Smooth muscle cell (in vitro differentiated cells): ENCODE measurements around the gene ANO7. TPM values are rescaled to one million over a fixed set of nuclear protein-coding genes. Genes with fewer than 3 reads are reported as not detected.

Source experiments
- DNase-seq: peaks from one replicate; lab custom pipeline; 2025; ENCODE audit not compliant: unreplicated experiment; lab: John Stamatoyannopoulos, UW
- H2AFZ ChIP-seq: fragments of 200-600 bp; sonication (generic); 2 replicates; pipeline ENCODE4 v1.6.0; 2016; ENCODE audit warnings: antibody characterized with exemption, low read depth, mild to moderate bottlenecking
- H3F3A ChIP-seq: fragments of 200-600 bp; sonication (generic); 2 replicates; pipeline ENCODE4 v1.6.0; 2017; ENCODE audit warnings: antibody characterized with exemption, low read depth
- H3K27ac ChIP-seq: fragments of 200-600 bp; sonication (generic); 2 replicates; pipeline ENCODE4 v1.5.1; 2016; ENCODE audit warnings: low read depth, mild to moderate bottlenecking
- H3K27me3 ChIP-seq: fragments of 200-600 bp; sonication (generic); 2 replicates; pipeline ENCODE4 v1.6.1; 2016; ENCODE audit warnings: low read depth, mild to moderate bottlenecking
- H3K36me3 ChIP-seq: fragments of 200-600 bp; sonication (generic); 2 replicates; pipeline ENCODE4 v1.5.1; 2016; ENCODE audit warnings: low read depth
- H3K4me1 ChIP-seq: fragments of 200-600 bp; sonication (generic); 2 replicates; pipeline ENCODE4 v1.5.1; 2016; ENCODE audit warnings: low read depth
- H3K4me2 ChIP-seq: fragments of 200-600 bp; sonication (generic); 2 replicates; pipeline ENCODE4 v1.6.0; 2016; ENCODE audit warnings: mild to moderate bottlenecking
- H3K4me3 ChIP-seq: fragments of 200-600 bp; sonication (generic); 2 replicates; pipeline ENCODE4 v1.5.1; 2016; ENCODE audit warnings: mild to moderate bottlenecking
- H3K79me2 ChIP-seq: fragments of 200-600 bp; sonication (generic); 2 replicates; pipeline ENCODE4 v1.6.0; 2016; ENCODE audit warnings: low read depth, mild to moderate bottlenecking
- H3K9ac ChIP-seq: fragments of 200-600 bp; sonication (generic); 2 replicates; pipeline ENCODE4 v1.6.0; 2016; ENCODE audit warnings: low read depth
- H3K9me3 ChIP-seq: fragments of 200-600 bp; sonication (generic); replicated peaks from 2 replicates; pipeline ENCODE4 v1.5.1; 2016; ENCODE audit warnings: low read depth
- H4K20me1 ChIP-seq: fragments of 200-600 bp; sonication (generic); 2 replicates; pipeline ENCODE4 v1.6.0; 2016; ENCODE audit warnings: low read depth
- CTCF ChIP-seq: fragments of 200-600 bp; sonication (generic); IDR thresholded peaks from 2 replicates; pipeline ENCODE4 v1.5.1; 2017; ENCODE audit warnings: borderline replicate concordance, mild to moderate bottlenecking, antibody characterized with exemption; ENCODE audit not compliant: insufficient read depth, poor library complexity, severe bottlenecking
- WGBS: methylation state at CpG from one replicate; pipeline ENCODE4 v1.1.7; 2016; ENCODE audit warnings: low lambda C conversion rate; 5-methylcytosine and 5-hydroxymethylcytosine counted together
- polyA plus RNA-seq: library from polyadenylated mRNA; unstranded; fragments of >200 nt; fragmentation: Nextera tagmentation; extraction: Ambion mirVana; gene quantifications from 2 replicates; pipeline ENCODE4 v1.2.1, GENCODE V29; 2016
- total RNA-seq: library from RNA; depleted of rRNA; stranded (reverse); fragments of >200 nt; gene quantifications from 2 replicates; pipeline ENCODE4 v1.2.3, GENCODE V29; 2014

Gene ANO7
- total and polyA plus RNA-seq, 2 experiments from 2014 or later, result 1.3 to 1.4 TPM

GRCh38 chr2:241147336-241147735 is 41.1 kb upstream of the ANO7 start:
- Histone ChIP-seq H3K4me3 (no peak overlapping the region), H2AFZ (no peak overlapping the region), H3K27ac (no peak overlapping the region), H3K4me1 (peaks cover 6% of the 10 kb centered on the region), H3F3A (no peaks in the 10 kb centered on the region), H3K79me2 (peaks cover 13% of the 10 kb centered on the region), H3K27me3 (no peaks in the 10 kb centered on the region), H3K9me3 (no peaks in the 10 kb centered on the region), H3K9ac (no peak overlapping the region), H4K20me1 (peaks cover 11% of the 10 kb centered on the region), H3K36me3 (no peaks in the 10 kb centered on the region), H3K4me2 (no peak overlapping the region)
- DNase-seq, result no peak
- no peak for TF ChIP-seq CTCF
- WGBS, result 98% methylated on average over 3 of the region's 3 CpGs

GRCh38 chr2:241148239-241148638 is 40.2 kb upstream of the ANO7 start:
- WGBS, result 89% methylated on average over 4 of the region's 4 CpGs
- Histone ChIP-seq H4K20me1 (peaks cover 11% of the 10 kb centered on the region), H2AFZ (peak overlapping the region; percentile 81), H3K9me3 (no peaks in the 10 kb centered on the region), H3K9ac (no peak overlapping the region), H3K4me2 (peak overlapping the region; percentile 89), H3F3A (no peaks in the 10 kb centered on the region), H3K27me3 (no peaks in the 10 kb centered on the region), H3K27ac (no peak overlapping the region), H3K79me2 (peaks cover 13% of the 10 kb centered on the region), H3K4me1 (peaks cover 6% of the 10 kb centered on the region), H3K36me3 (no peaks in the 10 kb centered on the region), H3K4me3 (peak overlapping the region; percentile 89)
- no peak for TF ChIP-seq CTCF
- DNase-seq, result no peak

- H2AFZ ChIP-seq, result peak within 1 kb of the TSS; percentile 81
- peak within 1 kb of the TSS; percentile 89 for H3K4me3 ChIP-seq
- no peaks in the 10 kb centered on the region for H3K36me3 ChIP-seq
- DNase-seq, result peak; percentile 62
- H4K20me1 ChIP-seq, result peaks cover 11% of the 10 kb centered on the region
- H3K9me3 ChIP-seq, result no peaks in the 10 kb centered on the region
- H3K27ac ChIP-seq, result peak within 1 kb of the TSS; percentile 12
- no peaks in the 10 kb centered on the region for H3K27me3 ChIP-seq
- TF ChIP-seq CTCF, result no peak
- H3K4me1 ChIP-seq, result peaks cover 6% of the 10 kb centered on the region
- H3K4me2 ChIP-seq, result peak within 1 kb of the TSS; percentile 89
- WGBS, result under 1% methylated on average over 83 of the region's 88 CpGs
- H3K9ac ChIP-seq, result peak within 1 kb of the TSS; percentile 77
- peaks cover 13% of the 10 kb centered on the region for H3K79me2 ChIP-seq
- no peaks in the 10 kb centered on the region for H3F3A ChIP-seq
Measured at GRCh38 chr2:241148891-241149674, 39.4 kb upstream of the ANO7 start, which contains the start of gene PASK. Gene PASK, minus strand, starts transcription at chr2:241149472. Its CDS starts 6,440 bp downstream, at chr2:241143032.

GRCh38 chr2:241149675-241149924 is 38.9 kb upstream of the ANO7 start:
- peak overlapping the region; percentile 77 for H3K9ac ChIP-seq
- peak overlapping the region; percentile 12 for H3K27ac ChIP-seq
- H3K4me2 ChIP-seq, result peak overlapping the region; percentile 89
- no peaks in the 10 kb centered on the region for H3F3A ChIP-seq
- H3K36me3 ChIP-seq, result peaks cover 1% of the 10 kb centered on the region
- H2AFZ ChIP-seq, result peak overlapping the region; percentile 81
- H3K9me3 ChIP-seq, result no peaks in the 10 kb centered on the region
- peaks cover 6% of the 10 kb centered on the region for H3K4me1 ChIP-seq
- no peaks in the 10 kb centered on the region for H3K27me3 ChIP-seq
- no peak for DNase-seq
- peaks cover 11% of the 10 kb centered on the region for H4K20me1 ChIP-seq
- peak overlapping the region; percentile 89 for H3K4me3 ChIP-seq
- TF ChIP-seq CTCF, result no peak
- WGBS, result 0% methylated on average over 18 of the region's 23 CpGs
- H3K79me2 ChIP-seq, result peaks cover 13% of the 10 kb centered on the region
